NCI-H2029 treated with DMSO at 0.1 percent for 48 hours (cell line): ENCODE data around the gene RAB7A.

Source experiments
- DNase-seq: peaks from one replicate; lab custom pipeline; 2025; lab: John Stamatoyannopoulos, UW

RAB7A gene

DNA sequence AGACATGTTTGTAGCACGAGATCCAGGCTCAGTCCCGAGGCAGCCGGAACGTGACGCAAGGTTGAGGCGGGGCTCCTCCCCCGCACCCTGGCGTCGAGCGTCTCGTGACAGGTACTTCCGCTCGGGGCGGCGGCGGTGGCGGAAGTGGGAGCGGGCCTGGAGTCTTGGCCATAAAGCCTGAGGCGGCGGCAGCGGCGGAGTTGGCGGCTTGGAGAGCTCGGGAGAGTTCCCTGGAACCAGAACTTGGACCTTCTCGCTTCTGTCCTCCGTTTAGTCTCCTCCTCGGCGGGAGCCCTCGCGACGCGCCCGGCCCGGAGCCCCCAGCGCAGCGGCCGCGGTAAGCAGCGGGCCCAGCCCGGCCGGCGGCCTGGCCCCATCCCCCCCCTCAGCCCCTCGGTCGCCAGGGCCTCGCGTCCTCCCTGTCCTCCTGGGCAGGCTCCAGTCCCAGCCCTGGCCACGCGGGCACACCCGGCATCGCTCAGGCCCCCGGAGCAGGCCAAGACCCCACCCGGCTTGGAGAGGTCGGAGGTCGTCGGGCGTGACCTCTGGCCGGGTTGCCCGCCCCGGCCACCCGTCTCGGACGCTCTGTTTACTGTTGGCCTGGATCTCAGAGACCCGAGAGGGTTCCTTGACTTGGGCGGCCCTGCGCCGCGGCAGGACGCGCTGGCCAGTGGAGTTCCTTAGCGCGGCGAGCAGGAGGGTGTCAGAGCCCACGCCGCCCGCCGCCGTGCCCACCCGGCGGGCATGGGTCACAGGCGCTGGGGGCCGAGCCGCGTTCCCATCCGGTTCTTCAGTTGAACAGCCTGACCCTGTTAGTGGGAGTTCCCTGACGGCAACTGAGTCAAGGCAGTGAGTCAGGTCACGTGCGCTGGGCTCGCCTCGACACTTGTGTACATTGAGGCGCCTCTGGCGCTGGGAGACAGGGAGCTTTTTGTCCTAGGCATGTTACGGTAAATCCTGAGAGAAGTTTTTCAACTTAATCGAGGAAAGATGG is at the start of gene RAB7A:
Gene RAB7A, plus strand, starts transcription at position 161 of the 994 bp plus-strand sequence. CDS start 69,185 bp downstream, outside the sequence.
- DNase-seq, result peak; percentile 92

DNA sequence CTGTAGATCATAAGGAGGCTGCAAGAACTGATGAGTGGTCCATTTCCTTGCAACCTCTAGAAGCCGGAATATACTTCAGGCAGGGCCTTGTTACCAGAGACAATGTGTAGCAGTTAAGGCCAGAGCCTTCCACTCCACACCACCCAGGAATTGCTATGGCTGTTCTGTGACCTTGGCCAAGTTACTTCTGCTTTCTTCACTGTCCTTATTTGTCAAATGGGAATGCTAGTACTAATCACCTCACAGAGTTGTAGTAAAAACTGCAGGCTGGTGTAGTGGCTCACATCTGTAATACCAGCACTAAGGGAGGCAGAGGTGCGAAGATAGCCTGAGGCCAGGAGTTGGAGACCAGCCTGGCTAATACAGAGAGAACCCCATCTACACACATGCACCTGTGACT is 46.6 kb upstream of the RAB7A start:
- no peak for DNase-seq

- DNase-seq, result peak; percentile 75
Observed at GRCh38 chr3:128680603-128681368, 45.2 kb upstream of the RAB7A start.

- DNase-seq, result peak; percentile 35
Observed at GRCh38 chr3:128681369-128681829, 44.6 kb upstream of the RAB7A start.

GRCh38 chr3:128683957-128684356 is 42.0 kb upstream of the RAB7A start:
- DNase-seq, result no peak

DNA sequence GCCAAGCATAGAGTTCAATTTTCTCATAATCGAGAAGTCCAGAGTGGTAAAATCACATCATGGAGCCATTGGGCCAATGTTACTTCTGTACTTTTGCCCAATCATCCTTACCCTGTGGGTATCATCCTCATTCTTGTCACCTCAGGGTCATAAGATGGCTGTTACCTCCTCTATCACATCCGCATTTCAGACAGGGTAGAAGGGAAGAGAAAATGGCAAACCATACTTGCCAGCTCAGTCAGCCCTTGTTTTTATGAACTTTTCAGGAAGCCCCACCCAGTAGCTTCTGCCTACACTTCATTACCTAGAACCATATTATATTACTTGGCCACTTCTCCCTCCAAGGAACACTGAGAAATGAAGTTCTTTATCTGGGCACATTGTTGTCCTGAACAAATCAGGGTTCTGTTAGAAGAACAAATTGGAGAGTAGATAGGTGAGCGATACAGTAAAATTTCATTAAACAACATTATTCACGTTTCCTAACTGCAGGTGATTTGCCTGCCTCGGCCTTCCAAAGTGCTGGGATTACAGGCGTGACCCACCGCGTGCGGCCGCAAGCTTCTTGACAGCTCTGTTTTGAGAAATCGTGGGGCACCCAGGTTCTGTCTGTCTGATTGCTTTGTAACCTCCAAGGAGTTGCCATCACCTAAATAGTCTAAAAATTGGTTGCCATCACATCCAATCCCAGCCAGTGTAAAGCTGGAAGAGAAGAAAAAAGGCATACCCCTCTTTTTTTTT is 40.8 kb upstream of the RAB7A start:
- no peak for DNase-seq

GRCh38 chr3:128686465-128686864 is 39.5 kb upstream of the RAB7A start:
- DNase-seq, result no peak

DNA sequence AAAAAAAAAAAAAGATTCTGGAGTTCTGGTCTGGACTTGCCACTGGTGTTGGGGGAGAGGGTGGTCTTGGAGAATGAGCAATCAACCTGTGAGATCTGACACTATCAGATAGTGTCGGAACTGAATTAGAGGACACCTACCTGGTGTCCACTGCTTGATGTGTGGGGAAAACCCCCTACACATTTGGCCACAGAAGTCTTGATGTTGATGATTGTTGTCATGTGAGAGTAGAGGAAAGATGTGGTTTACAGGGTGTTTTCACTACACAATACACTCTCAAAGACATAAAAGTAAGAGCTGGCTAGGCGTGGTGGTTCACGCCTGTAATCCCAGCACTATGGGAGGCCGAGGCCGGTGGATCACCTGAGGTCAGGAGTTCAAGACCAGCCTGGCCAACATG is 36.9 kb upstream of the RAB7A start:
- DNase-seq, result no peak

DNA sequence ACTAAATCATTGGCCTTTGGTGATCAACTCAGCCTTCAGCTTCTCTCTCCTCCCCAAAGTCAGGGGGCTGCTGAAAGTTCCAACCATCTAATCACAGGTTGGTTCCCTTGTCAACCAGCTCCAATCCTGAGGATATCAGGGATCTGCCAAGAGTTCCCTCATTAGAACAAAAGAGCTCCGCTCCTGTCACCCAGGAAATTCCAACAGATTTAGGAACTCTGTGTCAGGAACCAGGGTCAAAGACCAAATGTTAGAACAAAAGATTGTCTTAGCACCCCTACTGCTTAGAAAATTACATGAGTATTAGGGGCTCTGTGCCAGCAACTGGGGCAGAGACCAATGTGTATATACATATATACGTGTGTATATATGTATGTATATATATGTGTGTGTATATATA is 32.3 kb upstream of the RAB7A start:
- no peak for DNase-seq

GRCh38 chr3:128697341-128697740 is 28.6 kb upstream of the RAB7A start:
- DNase-seq, result no peak

- no peak for DNase-seq
Observed at GRCh38 chr3:128698211-128699047, 27.6 kb upstream of the RAB7A start.

GRCh38 chr3:128701342-128702212 is 24.4 kb upstream of the RAB7A start:
- no peak for DNase-seq

DNA sequence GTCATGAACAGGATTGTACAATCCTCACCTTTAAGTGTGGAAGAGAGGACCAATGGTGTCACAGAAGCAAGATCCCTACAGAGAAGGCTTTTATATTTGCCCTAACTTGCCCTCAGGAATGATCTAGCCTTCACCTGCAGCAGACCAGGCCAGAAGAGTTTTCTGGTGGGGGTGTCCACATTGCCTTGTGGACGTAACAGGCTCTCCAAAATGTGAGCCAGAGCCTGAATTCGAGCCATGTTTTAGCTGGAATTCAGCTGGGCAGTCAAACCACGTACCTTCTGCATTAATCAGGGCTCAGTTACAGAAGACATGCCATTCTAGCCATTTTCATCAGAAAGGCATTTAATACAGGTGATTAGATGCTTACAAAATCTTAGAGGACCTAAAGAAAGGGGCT is 23.6 kb upstream of the RAB7A start:
- peak; percentile 15 for DNase-seq

GRCh38 chr3:128703561-128703960 is 22.4 kb upstream of the RAB7A start:
- peak; percentile 24 for DNase-seq

DNA sequence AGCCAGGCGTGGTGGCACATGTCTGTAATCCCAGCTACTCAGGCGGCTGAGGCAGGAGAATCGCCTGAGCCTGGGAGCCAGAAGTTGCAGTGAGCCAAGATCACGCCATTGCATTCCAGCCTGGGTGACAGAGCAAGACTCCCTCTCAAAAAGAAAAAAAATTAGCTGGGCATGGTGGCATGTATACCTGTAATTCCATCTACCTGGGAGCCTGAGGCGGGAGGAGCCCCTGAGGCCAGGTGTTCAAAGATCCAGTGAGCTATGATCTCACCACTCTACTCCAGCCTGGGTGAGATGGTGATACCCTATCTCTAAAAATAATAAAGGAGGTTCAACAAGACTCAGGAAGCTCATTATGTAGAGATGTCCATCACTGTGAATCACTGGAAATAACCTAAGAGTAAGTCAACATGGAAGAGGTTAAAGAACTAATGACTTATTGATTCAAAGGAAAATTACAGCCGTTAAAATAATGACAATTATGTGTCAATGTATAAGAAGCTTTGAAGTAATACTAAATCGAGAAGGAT is 19.8 kb upstream of the RAB7A start:
- DNase-seq, result no peak

- no peak for DNase-seq
Observed at GRCh38 chr3:128707928-128708494, 18.0 kb upstream of the RAB7A start.

DNA sequence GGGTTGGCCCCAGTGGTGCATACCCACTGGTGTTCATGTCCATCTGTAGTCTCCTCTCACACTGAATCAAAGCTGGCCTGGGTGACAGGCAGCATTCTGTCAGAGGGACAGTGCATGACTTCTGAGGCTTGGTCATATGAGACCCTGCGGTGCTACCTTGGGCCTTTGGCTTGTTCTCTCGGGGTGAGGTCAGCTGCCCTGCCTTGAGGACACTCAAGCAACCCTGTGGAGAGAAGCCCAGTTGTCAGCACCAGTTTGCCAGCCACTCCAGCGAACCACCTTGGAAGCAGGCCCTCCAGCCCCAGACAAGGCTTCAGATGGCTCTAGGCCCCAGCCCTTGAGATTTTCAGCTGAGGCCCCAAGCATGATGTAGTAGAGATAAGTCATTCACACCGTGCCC is 16.9 kb upstream of the RAB7A start:
- no peak for DNase-seq

DNA sequence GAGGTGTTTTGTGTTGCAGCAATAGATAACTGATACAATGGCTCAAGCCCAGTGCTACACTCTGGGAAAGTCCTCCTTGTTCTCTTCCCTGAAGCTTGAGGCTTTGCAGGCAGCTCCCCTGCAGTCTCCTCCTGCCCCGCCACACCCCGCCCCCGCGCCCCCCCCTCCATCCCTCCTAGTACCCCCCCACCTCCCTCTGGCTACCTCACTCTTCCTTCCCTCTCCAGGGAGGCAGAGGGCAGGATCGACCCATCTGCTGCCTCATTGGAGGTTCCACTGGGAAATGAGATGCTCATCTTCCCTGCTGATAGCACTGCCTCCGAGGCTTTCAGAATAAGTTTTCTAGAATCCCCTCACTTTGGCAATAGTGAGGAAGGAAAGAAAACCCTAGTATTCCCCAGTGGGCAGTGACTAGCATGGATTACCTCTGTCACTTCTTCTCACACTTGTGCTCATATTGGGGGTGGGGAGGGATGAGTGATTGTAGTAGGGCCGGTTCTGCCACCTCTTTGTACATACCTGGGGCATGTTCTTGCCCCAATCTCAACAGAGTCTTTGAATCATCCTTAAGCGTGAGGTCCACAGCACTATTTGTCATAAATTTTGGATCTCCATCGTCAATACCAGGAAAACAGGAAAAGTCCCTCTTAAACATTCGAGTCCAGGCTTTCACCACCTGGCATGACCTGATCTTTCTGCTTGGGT is 16.3 kb upstream of the RAB7A start:
- DNase-seq, result no peak
